NOMO-1 treated with DMSO at 0.1 percent for 48 hours (cell line): ENCODE results near the gene FAM32A.
A peak's percentile ranks its signal among the peaks of the same experiment; 100 is the strongest.

Experiments
- DNase-seq: peaks from one replicate; lab custom pipeline; 2025; ENCODE audit not compliant: unreplicated experiment; lab: John Stamatoyannopoulos, UW

FAM32A gene

DNA sequence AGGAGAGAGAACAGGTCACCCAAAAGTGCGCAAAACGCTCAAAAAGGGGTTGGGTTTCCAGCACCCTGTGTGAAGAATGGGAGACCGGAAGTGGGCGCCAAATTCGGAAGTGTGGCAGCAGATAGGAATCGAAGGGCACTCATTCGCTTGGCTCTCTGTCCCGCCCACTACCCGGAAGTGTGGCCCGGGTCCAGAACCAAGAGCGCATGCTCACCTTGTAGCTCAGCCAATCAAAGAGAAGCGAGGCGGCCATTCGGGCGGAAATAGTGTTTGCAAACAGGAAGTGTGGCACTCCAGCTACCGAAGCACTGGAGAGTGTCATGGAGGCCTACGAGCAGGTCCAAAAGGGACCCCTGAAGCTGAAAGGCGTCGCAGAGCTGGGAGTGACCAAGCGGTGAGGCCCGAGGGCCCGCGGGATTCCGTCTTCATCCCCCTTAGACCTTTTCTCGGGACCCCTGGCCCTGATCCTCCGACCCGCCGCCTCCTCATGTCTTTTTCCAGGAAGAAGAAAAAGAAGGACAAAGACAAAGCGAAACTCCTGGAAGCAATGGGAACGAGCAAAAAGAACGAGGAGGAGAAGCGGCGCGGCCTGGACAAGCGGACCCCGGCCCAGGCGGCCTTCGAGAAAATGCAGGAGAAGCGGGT lies at the start of gene FAM32A:
TSS of gene FAM32A (plus strand) at position 288 of the 645 bp plus-strand sequence. CDS start at position 321, 33 bp downstream.
- peak; percentile 99 for DNase-seq

- no peak for DNase-seq
Measured at GRCh38 chr19:16135430-16136127, 49.6 kb upstream of the FAM32A start.

- no peak for DNase-seq
Measured at GRCh38 chr19:16136185-16136999, 48.8 kb upstream of the FAM32A start.

- peak; percentile 82 for DNase-seq
Measured at GRCh38 chr19:16139752-16140151, 45.5 kb upstream of the FAM32A start.

DNA sequence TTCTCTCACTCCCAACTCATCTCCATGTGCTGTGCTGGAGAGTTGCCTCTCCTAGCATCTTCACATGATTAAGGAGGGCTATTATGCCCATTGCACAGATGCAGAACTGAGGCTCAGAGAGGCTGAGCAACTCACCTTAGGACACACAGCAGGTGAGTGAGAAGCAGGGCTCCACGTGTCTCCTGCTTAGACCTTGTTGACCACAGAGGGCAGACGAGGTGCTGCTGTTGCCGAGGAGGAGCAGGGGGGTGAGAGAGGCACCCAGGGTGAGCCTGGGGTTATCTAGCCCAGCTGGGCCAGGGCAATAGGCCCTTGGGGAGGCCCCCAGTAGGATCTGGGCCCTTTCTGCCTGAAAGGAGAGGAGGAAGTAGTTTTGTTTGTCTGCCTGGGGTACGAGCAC lies 44.2 kb upstream of the FAM32A start:
- DNase-seq: peak; percentile 35

DNA sequence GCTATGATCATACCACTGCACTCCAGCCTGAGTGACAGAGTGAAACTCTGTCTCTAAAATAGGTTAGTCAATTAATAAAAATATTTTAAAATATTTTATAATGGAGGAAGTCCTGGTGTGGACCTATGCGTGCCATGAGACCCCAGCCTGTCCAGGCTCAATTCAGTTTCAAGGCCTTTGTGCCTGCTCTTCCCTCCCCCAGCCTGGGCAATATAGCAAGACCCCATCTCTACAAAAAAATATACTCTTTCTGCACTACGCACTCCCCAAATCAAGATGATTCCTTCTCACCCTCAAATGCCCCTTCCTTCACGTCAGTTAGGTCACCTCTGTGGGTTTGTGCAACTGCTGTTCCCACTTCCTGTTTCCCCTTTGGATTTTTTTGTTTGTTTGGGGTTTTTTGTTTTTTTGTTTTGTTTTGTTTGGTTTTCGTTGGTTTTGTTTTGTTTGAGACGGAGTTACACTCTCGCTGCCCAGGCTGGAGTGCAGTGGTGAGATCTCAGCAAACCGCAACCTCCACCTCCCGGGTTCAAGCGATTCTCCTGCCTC lies 43.1 kb upstream of the FAM32A start:
- DNase-seq: peak; percentile 38

DNA sequence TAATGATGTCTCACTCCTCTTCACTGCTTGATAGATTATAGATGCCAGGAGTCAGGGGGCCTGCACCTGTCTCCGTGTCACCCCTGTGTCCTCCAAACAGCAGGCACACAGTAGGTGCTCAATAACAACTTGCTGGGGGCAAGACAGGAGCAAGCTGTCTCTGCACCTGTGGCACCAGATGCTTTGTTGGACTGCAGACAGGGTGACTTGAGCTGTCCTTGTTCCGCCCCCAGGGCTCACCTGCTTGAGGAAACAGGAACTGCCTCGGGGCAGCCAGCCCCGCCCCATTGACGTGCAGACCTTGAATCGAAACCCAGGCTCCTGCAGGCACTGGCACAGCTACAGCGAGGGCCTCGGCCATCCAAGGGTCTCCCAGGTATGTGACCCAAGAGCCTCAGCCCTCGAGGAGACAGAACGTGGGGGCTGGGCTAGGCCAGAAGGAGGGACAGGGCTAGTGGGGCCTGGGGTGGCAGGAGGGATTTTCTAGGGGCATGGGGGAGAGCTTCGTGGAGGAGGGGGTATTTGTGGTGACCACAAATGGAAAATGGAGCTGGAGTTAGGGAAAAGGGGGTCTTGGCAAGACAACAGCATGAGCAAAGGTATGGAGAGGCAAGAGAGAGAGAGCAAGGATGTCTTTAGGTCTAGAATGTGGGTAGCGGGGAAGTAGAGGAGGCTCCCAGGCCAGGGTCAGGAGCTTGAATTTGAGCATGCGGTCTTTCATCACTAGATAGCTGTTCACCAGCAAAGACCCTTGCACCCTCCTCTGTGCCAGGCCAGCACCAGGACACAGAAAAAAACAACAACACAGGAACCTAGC lies 41.6 kb upstream of the FAM32A start, which contains the start of gene HSH2D:
TSS of gene HSH2D (plus strand) at position 287 of the 817 bp plus-strand sequence. CDS start 5,066 bp downstream, outside the sequence.
- DNase-seq: peak; percentile 82

- DNase-seq: no peak
Measured at GRCh38 chr19:16144216-16144581, 41.0 kb upstream of the FAM32A start.

GRCh38 chr19:16146112-16146511 lies 39.1 kb upstream of the FAM32A start:
- DNase-seq: no peak

DNA sequence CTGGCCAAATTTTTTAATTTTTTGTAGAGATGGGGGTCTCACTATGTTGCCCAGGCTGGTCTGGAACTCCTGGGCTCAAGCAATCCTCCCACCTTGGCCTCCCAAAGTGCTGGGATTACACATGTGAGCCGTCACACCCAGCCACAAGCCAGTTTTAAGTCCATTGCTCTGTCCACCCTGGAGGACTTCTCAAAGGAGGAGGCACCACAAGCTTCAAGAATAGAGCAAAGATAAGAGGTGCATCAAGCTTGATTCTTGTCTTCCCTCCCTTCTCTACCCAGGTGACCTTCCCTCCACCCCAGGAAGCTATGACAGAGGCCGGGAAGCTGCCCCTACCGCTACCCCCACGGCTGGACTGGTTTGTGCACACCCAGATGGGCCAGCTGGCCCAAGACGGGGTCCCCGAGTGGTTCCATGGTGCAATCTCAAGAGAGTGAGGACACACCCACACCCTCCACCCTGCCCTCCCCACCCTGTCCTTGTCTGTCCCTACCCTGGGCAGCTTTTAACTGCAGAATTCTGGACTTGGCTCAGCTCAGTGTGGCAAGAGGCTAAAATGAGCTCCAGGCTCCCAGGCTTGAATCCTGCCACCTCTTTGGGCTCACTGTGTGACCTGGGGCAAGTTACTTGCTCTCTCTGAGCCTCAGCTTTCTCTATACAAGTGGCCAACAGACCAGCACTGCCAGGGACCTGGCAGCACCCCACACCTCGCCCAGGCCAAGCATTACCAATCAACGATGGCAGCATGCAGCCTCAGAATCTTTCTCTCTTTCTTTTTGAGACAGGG lies 36.6 kb upstream of the FAM32A start:
- DNase-seq: no peak

- DNase-seq: peak; percentile 25
Measured at GRCh38 chr19:16153582-16154336, 31.5 kb upstream of the FAM32A start.

DNA sequence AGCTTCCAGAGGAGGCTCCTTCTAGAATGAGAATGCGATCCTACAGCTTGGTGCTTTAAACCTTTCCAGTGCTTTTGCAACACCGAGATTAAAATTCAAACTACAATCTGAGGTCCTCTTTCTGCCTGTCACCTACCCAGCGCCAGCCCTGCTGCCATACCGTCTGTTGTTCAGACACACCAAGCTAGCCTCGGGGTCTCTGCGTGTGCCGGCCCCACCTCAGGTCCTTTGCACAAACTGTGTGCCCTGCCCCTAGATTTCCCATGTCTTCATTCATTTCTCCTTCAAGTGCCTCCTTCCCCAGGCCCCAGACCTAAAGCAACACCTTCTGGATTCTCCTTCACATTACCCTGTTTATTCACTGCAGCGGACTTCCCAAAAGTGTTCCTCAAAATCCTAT lies 30.7 kb upstream of the FAM32A start:
- no peak for DNase-seq

DNA sequence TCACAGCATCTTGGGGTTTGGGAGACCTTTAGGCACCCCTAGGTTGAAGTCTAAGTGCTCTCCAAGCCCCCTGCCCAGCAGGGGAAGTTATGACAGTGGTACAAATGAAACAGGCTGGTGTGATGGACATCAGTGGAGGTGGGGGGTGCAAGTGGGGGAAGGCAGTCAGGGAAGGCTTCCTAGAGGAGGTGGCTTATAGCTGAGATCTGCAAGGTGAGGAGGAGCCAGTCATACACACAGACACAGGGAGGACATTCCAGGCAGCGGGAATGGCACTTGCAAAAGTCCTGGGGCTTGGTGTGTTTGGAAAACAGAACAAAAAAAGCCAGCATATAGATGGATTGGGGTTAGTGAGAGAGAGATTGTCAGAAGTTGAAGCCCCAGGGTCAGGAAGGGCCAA lies 30.1 kb upstream of the FAM32A start:
- DNase-seq: no peak

- no peak for DNase-seq
Measured at GRCh38 chr19:16156904-16157303, 28.3 kb upstream of the FAM32A start.

DNA sequence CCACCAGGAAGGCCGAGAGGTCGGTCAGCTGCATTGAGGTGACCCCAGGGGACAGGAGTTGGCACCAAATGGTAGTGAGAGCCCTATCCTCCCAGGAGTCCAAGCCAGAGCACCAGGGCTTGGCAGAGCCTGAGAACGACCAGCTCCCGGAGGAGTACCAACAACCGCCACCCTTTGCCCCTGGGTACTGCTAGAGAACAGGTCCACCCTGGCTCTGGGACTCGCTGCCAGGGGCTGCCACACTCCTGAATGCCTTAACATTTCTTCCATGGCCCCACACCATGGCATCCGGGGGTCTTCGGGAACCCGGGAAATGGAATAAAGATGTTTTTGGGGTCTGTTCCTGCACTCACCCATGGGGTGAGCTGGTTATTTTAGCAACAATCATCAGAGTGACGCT lies 27.6 kb upstream of the FAM32A start:
- DNase-seq: no peak

GRCh38 chr19:16159655-16160054 lies 25.6 kb upstream of the FAM32A start:
- DNase-seq: no peak

GRCh38 chr19:16160445-16160942 lies 24.7 kb upstream of the FAM32A start:
- no peak for DNase-seq

- no peak for DNase-seq
Measured at GRCh38 chr19:16160943-16161560, 24.2 kb upstream of the FAM32A start.

- no peak for DNase-seq
Measured at GRCh38 chr19:16161840-16162239, 23.4 kb upstream of the FAM32A start.
